ENCODE data around the gene TMPRSS11E. TPM values are rescaled to one million over a fixed set of nuclear protein-coding genes. Genes with fewer than 3 reads are reported as not detected.
"Not testable (repeated sequence)": the region's sequence is repeated elsewhere in the genome, so short reads cannot be mapped to it uniquely, and the experiment has no call there.

Gene TMPRSS11E
- total RNA-seq, 2 donors from 2014 or later = not detected

GRCh38 chr4:68535974-68536373 is 88.7 kb downstream of the TMPRSS11E start:
- no peak overlapping the region for H3K27ac ChIP-seq

GRCh38 chr4:68536375-68536774 is 89.1 kb downstream of the TMPRSS11E start:
- Histone ChIP-seq H3K9me3 (no peaks in the 10 kb centered on the region), H3K36me3 (no peaks in the 10 kb centered on the region), H3K4me3 (no peak overlapping the region), H3K27me3 (no peaks in the 10 kb centered on the region), H3K27ac (no peak overlapping the region), H3K9ac (ENCODE audit: low read depth in 2 of 2, low read length in 2 of 2) (no peak overlapping the region), H3K4me1 (no peaks in the 10 kb centered on the region)
- intact Hi-C loops (cut with DNase I) = no loop called here
- no peak for DNase-seq
- no peak for TF ChIP-seq CTCF (IDR thresholded peaks at IDR 0.05)

More at GRCh38 chr4:68535974-68536373, 88.7 kb downstream of the TMPRSS11E start:
- Histone ChIP-seq H3K4me3 (no peak overlapping the region), H3K9ac (ENCODE audit: low read depth in 2 of 2, low read length in 2 of 2) (no peak overlapping the region), H3K36me3 (no peaks in the 10 kb centered on the region), H3K9me3 (no peaks in the 10 kb centered on the region), H3K27me3 (no peaks in the 10 kb centered on the region), H3K4me1 (no peaks in the 10 kb centered on the region)
- TF ChIP-seq CTCF (IDR thresholded peaks at IDR 0.05) = no peak
- intact Hi-C loops (cut with DNase I) = no loop called here
- DNase-seq = no peak

GRCh38 chr4:68542742-68543141 is 95.5 kb downstream of the TMPRSS11E start:
- intact Hi-C loops (cut with DNase I); H3K27ac ChIP-seq; H3K9ac ChIP-seq (ENCODE audit: low read depth in 2 of 2, low read length in 2 of 2); H3K9me3 ChIP-seq; H3K27me3 ChIP-seq; DNase-seq; H3K4me1 ChIP-seq; H3K36me3 ChIP-seq; H3K4me3 ChIP-seq: not testable (repeated sequence)

Other genes with a start within 250 kb of the TMPRSS11E start
- gene TMPRSS11B, start 201.8 kb upstream of the TMPRSS11E start, total RNA-seq = not detected
- gene YTHDC1, start 97.4 kb upstream of the TMPRSS11E start, total RNA-seq = 10 to 100 TPM; 62.2 to 67.6 TPM
- gene UGT2B17, start 128.9 kb downstream of the TMPRSS11E start, total RNA-seq = 100 to 1,000 TPM; 561 to 639 TPM
- gene UGT2B15, start 223.2 kb downstream of the TMPRSS11E start, total RNA-seq = 10 to 100 TPM; 50.8 to 69.8 TPM